Measurements from ENCODE around the gene RIPK4.

RIPK4 gene

DNA sequence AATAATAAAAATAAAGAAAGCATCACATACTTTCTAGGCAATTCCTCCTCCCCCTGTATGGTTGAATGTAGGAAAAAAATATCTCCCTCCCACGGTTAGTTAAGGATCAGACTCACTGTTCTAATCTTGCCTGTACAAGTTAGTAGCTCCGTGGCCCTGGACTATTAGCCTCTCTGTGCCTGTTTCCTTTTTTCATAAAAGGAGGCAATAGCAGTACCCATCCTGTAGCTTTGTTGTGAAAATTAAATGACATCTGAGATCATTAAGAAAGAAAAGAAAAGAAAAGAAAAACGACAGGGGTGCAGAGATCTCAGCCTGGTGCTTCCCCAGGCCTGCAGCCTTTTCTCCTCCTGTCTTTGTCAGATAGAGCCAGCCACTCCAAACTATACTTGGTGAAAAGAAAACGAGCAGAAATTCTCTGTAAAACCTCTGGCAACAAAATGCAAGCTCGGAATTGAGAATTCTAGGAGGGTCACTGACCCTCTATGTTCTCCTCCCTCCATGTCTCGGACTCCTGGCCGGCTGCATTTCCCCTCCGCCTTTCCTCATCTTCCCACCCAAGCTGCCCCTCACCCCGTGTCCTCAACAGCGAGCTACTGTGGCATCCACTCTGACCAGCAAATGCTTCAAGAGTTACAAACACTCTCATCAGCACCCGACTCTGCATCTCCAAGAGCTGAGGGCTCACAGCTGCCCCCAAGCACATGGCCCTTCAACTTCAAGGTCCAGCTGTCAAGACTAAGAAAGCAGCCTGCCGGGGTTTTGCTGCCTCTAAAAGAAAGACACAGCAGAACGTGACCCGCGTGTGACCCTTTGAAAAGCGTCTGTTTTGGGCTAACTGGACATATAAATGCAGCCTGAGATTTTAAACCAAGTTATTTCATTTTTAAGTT, 13.6 kb downstream of the RIPK4 start:
- DNase-seq (ENCODE audit: low read depth): no peak

DNA sequence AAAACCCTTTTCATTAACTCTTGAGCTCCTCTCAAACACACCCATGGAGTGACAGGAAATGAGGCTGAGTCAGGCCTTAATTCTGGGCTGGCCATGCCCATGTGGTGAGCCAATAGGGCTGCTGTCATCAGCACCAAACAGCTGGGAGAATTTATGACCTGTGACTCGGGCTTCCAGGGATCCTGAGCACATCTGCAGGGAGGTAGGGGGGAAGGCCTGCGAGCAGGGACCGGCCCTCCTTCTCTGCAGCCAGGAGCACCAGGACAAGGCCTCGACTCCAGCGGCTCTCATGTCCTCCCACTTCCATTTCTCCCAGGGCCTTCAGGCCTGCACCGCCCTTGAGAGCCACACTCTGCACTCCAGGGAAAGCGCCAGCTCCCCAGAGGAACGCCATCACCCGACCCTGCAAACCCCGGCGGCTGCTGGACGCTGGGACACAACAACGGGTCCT, 14.6 kb downstream of the RIPK4 start:
- no peak for DNase-seq (ENCODE audit: low read depth)

DNA sequence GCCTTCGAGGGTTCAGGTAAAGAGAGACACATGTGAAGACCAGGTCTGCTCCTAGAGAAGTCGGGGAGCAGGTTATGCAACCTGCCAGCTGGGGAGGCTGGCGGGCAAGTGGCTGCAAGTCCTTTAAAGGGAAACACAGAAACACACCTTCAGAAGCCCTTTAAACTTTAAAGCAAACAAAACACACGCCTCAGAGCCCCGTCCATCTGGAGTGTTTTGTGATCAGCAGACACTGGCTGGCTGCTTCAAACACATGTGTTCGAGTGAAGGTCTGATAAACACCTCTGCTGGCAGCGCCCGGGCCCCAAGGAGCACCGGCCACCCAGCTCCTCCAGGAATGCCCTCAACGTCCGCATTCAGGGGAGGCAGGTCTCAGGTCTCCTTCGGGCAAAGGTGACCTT, 15.2 kb downstream of the RIPK4 start:
- DNase-seq (ENCODE audit: low read depth): no peak

DNA sequence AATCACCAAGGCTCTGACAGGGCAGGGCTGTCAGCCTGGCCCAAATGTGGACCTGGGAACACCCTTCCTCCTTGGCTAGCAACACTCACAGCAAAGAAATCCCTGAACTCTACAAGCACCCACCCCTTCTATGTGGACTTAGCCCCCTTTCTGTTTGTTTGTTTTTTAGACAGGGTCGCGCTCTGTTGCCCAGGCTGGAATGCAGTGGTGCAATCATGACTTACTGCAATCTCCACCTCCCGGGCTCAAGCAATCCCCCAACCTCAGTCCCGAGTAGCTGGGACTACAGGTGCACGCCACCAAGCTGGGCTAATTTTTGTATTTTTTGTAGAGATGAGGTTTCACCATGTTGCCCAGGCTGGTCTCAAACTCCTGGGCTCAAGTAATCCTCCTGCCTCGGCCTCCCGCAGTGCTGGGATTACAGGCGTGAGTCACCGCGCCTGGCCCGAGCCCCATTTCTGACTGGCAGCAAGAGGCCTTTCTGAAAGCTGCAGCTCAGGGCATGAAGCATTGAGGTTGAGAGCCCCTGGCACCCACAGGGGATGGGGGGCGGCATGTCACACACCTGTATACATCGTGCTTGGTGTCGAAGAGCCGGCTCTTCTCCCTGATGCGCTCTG, 16.2 kb downstream of the RIPK4 start:
- no peak for DNase-seq (ENCODE audit: low read depth)

DNA sequence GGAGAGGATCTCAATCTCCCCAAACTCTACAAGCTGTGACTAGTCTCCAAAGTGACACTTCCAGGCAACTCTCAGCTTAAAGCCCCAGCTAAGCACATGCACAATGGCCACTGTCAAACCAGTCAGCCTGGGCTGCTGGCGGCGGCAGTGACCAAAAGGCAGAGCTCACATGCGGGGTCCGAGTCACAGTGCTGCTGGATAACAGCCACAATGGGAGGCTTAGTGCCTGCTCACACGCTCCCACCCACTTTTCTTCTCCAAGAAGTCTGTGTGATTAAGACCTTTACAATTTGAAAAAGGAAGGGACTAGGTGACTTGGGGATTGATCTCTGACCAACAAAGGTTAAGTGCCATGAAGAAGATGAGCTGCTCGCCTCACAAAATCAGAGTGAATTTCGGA, 16.8 kb downstream of the RIPK4 start:
- no peak for DNase-seq (ENCODE audit: low read depth)

DNA sequence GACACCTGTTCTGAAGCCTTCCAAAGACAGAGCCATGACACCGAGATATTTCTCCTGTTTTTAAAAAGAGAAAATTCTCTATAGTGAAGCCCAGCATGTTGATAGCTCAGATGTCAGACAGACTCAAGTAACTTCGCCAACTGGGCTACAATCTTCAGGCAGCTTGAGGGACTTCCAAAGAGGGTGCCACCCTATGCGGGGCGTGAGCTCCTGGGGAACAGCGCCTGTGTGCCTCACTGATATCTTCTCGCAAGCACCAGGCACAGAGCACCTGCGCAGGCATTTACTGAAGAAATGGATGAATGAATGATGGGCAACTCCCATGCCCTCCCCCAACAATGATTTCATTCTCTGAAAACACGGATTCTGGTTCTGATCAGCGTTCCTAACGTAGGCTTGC, 17.6 kb downstream of the RIPK4 start:
- no peak for DNase-seq (ENCODE audit: low read depth)

DNA sequence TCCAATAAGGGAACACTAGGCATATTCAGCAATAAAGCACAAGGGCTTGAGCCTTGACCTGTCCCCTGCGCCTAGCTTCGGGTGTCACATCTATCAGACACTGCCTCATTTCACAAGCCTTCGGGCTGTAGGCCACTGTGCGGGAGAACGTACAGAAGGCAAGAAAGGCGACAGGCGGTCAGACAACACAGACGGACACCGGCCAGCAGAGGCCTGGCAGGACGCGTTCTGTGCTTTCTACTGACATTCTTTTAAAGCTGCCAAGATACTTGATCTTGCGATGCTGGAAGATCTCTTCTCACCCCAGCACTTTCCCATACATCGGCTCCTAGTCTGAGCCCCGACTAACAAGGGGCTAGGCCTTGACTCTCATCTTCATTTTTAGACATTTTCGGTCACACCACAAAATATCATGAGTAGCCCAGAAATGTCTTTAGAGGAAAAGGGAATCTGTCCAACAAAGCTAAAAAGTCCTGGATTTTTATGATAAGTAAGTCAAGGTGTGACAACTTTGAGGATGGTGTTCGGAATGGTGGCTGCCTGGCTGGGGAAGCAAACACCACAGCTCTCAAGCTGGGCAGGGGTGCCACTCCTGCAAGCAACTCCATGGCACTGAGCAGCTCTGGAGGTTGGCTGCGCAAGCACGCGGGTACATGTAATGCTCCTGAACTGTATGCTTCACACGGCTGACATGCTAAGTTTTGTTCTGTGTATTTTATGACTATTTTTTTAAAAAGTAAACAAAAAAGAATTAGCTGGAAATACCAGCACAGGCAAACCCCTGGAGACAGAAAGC, 18.7 kb downstream of the RIPK4 start:
- no peak for DNase-seq (ENCODE audit: low read depth)

DNA sequence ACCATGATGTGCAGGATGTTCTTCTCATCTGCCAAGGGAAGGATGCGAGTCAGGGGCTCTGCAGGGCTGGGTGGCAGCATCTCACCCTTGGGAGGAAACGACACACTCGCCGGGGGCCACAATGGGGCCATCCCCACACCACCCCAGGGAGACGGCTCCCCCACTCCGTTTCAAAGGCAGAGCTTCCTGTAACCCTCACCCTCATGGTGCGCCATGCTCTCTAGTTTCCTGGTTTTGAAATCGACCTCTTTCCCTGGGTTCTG, 20.2 kb downstream of the RIPK4 start:
- DNase-seq (ENCODE audit: low read depth): no peak

DNA sequence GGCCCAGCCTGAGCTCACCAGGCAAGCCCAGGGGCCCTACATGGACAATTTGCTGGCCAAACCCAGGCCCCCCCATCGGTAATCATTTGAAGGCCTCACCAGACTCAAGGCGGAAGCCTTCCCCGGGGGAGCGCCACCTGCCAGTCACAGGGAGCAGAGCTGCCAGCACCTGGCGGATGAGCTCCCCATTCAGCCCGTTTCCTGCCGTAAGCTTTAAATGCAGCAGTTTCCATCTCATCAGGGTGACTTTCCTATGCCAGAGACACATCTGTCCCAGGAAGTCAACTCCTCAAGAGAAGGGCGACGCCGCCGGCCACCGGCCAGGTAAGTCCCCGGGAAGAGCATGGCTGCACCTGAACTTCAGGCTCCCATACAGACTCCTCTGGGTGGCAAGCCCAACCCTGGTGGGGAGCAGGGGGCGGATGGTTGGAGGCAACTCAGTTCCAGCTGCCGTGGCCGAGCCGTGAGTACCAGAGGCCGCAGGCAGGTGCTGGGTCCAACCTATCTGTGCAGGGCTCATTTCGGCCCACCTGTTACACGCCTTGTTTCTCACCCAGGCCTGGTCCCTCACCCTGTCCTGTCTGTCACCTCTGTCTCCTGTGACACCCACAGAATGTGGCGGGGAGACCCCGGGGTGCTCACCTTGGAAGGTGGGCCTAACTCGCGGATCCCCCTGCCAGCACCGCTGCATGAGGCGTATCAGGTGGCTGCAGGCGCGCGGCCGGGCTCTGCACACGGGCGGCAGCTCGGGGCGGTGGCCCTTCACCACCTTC, 20.7 kb downstream of the RIPK4 start:
- DNase-seq (ENCODE audit: low read depth): no peak

DNA sequence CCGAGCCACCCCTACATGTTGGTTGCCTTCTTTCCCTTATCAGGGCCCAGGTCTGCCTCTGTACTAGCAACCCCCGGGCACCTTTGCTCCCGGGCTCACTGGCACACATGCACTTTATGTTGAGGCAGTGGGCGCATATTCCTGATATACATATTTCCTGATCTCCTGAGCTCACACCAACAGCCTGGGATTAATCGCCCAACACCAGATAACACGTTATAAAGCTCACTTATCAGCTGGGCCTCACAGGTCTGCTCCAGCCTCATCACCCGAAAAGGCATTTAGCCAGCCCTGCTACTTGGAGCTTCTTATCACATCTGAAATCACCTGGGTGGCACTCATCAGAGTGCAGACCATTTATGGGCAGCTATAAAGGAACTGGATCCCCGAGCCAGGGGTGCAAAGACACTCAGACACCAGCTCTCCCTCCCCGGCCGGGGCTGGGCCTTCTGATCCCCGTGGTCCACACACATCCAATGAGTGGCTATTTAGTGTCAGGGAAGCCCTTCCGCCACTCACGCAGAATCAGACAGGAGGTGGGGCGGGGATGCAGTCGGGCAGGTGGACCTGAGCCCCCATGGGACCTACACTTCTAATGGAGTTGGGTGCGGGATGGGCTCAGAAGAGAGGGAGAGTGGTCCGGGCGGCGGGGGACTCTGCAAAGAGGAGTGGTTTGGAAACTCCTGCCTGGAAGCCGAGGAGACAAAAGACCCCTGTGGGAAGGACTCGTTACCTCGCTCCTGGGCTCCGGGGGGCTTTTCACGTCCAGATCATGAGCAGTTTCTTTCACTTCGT, 21.6 kb downstream of the RIPK4 start:
- DNase-seq (ENCODE audit: low read depth): no peak

DNA sequence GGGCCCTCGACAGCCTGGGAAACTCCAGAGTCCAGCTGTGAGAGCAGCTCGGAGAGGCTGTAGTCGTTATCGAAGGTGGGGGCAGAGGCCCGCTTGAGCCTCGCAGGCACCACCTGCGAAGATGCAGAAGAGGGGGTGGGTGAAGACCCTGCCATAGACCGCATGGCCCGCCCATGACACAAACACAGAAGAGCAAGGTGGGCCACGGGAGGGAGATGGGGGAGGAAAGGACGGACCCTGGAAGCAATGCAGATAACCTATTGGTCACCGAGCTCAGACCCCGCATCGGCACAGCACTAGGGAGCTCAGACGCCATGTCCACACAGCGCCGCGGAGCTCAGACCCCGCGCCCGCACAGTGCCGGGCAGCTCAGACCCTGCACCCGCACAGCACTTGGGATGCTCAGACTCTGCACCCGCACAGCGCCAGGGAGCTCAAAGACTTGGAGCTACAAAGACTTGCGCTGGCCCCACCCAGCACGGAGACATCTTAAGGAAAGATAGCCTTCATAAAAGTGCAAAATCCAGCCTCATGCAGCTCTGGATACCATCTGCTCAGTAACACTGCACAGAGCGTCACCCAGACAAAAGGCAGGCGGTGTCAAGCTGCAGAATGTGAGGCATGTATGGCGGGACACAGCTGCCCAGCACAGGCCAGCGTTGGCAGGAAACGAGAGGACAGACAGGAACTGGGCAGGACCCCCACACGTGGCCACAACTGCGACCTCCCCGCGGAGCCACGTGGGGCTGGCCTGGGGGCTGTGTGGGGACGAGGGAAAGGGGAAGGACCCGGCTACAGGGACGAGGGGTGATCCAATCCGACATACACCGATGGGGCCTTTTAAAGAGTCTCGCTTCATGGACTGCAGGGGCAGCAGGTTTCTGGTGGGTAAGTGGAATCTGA, 22.6 kb downstream of the RIPK4 start:
- DNase-seq (ENCODE audit: low read depth): no peak

DNA sequence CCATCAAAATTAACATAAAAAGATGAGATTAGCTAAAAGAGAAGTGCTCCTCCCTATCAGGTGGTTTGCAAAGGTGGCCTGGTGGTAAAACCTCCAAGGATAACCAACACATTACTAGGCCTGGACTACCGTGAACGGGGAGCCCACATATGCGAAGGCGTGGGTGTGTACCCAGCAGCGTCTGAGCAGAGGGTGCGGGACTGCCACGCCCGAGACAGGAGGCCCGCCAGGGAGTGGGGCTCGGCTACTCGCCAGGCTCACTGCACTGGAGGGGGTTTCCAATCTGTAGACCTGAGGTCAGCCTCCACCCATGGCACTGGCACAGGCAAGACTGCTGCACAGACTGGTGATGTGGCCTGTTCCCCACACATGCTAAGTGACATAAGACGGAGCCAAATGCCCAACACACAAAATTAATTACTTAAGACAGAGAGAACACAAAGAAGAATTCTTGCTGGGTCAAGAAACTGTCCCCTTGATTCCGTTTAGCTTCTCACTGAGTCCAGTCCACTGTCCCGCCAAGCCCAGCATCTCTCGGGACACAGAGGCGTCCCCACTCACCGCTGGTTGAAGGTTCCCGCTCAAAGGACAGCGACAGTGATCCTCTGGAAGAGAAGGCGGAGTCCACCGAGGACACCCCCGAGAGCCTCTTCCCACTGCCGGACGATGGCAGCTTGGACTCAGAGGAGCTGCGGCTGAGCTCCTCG, 23.4 kb downstream of the RIPK4 start:
- DNase-seq (ENCODE audit: low read depth): no peak

DNA sequence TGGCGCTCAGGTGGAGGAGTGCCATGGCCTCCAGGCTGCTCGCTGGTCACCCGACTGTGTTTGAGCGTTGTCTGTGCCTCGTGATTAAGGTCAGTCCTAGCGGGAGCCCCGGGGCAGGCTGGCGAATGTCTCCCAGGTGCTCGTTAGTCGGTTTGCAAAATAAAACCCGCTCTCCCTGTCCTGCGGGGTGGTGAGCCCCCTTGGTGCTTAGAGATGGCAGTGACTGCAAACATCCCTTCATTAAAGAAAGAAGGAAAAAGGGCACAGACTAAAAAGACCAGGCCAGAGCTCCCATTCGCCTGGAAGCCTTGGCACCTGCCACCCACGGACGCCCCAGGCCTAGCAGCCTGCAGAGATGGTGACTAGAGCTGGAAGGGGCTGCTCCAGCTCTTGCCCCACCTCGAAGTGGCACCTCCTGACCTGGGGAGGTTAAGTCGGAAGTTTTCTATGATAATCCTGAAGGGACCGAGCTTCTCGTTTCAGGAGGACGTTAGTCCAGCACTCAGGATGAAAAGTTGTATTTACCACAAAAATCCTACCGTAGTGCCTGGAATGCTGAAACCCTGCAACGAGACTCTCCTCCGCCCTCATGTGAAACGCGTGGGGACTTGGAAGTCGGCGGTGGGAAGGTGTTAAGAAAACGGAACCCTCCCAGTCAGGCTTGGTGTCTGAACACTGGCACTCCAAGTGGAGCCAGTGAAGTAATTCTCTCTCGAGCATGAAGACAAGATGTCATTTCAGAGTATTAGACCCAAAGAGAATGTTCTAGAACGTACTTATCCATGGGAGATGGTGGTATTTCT, 24.6 kb downstream of the RIPK4 start:
- no peak for DNase-seq (ENCODE audit: low read depth)

DNA sequence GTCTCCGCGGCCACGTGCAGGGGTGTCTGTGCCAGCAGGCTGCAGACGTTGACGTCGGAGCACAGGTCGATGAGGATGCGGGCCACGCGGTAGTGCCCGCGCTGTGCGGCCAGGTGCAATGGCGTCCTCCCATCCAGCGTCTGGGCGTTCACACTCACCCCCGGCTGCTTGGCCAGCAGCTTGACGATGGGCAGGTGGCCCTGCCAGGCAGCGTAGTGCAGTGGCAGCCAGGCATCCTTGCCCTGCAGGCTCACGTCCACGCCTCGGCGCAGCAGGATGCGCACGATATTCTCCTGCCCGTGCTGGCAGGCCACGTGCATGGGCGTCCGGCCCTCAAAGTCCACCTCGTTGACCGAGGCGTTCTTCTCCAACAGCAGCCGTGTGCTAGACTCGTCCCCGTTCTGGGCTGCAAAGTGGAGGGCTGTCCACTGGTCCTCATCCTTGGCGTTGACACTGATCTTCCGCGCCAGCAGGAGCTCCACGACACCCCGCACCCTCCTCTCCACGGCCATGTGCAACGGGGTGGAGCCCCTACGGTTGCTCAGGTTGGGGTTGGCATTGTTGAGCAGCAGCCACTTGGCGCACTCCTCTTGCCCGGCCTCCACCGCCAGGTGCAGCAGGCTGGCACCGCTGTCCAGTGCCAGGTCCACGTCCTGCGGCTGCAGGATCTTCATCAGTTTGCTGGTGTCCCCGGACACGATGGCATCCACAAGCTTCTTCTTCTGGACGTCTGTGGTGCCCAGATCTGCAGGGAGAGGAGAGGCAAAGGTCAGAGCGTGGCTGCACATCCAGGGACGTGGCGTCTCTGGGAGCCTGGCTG, 25.4 kb downstream of the RIPK4 start:
- no peak for DNase-seq (ENCODE audit: low read depth)

DNA sequence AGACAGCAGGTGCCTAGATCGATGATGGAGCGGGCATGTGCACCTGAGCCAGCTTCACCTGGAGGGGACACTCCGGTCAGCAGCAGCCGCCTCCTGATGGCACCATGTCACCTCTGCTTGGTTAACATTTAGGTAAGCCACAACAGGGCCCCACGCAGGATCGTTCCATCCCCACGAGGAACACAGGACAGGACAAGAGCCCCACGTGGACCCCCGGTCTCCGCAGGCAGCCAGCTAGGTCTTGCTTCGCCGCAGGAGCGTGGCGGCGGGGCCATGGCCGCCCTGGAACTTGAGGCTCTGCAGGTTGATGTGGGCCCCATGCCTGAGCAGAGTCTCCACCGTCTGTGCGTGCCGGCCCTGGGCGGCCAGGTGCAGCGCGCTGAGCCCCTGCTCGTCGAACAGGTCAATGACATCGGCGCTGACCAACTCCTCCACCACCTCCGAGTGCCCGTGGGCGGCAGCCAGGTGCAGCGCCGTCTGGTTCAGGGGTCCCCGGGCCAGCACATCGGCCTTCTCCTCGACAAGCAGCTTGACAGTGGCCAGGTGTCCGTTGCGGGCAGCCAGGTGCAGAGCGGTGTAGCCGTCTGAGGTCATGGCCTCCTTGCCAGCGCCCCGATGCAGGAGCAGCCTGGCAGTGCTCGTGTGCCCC, 26.1 kb downstream of the RIPK4 start:
- DNase-seq (ENCODE audit: low read depth): no peak

DNA sequence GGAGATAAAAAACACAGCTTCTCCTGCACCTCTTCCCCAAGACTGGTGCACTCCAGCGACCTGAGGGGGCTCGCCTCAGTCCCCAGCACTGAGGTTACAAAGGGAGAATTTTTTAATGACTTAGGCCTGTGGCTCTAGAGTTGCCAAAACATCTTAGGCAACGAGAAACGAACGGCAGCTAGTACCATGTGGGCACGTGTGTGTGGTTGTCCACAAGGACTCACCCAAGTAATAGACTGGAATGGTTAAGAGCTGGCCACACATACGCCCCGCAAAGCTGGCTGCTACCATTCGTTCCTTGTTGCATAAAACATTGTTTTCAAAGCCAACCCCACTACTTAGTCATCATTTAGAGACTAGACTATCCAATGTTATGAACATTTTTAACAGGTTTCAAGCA, 26.9 kb downstream of the RIPK4 start:
- DNase-seq (ENCODE audit: low read depth): no peak

DNA sequence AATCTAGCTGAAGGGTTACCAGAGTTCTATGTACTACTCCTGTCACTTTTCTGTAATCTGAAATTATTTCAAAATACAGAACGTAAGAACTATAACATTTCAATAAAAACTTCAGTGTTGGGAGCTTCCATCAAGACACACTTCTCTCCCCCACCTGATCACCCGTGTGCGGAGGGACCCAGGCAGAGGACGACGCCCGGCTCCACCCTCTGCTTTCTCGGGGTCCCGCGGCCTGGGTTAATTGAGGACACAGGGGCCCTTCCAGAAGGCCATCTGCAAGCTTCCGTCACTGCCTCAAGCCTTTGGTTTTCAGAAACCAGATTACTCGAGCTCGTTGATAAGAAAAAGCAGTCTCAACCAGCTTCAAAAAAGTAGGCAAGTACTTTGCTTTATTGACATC, 27.8 kb downstream of the RIPK4 start:
- DNase-seq (ENCODE audit: low read depth): no peak
